IgD-negative memory B cell (primary cell): ENCODE measurements around the gene HERPUD2. TPM values are rescaled to one million over a fixed set of nuclear protein-coding genes. Genes with fewer than 3 reads are reported as not detected.
A peak's percentile ranks its signal among the peaks of the same experiment; 100 is the strongest.
"Not testable (repeated sequence)": the region's sequence is repeated elsewhere in the genome, so short reads cannot be mapped to it uniquely, and the experiment has no call there.

Source experiments
- H3K27ac Mint-ChIP-seq, 3 donors: one replicate each; pipeline ENCODE4 v1.8.0; 2020 to 2022; ENCODE audit warnings: mild to moderate bottlenecking in 3 of 3, mixed read lengths in 3 of 3, moderate library complexity in 1 of 3
- H3K27me3 Mint-ChIP-seq: one replicate; pipeline ENCODE4 v1.8.0; 2021; ENCODE audit warnings: mixed read lengths
- H3K36me3 Mint-ChIP-seq: one replicate; pipeline ENCODE4 v1.8.0; 2020; ENCODE audit warnings: mild to moderate bottlenecking, mixed read lengths
- H3K4me1 Mint-ChIP-seq, 3 donors: one replicate each; pipeline ENCODE4 v1.8.0; 2020 to 2022; ENCODE audit warnings: mixed read lengths in 3 of 3, mild to moderate bottlenecking in 1 of 3
- H3K4me3 Mint-ChIP-seq, 4 donors: one replicate each; pipeline ENCODE4 v1.8.0; 2020 to 2022; ENCODE audit warnings: mild to moderate bottlenecking in 4 of 4, mixed read lengths in 4 of 4, moderate library complexity in 3 of 4
- H3K9me3 Mint-ChIP-seq, 3 donors: one replicate each; pipeline ENCODE4 v1.8.0; 2020 to 2021; ENCODE audit warnings: mixed read lengths in 3 of 3, mild to moderate bottlenecking in 1 of 3
- polyA plus RNA-seq: library from polyadenylated mRNA; unstranded; fragments of 300-500 nt; fragmentation: Illumina TruSeq; gene quantifications from one replicate; pipeline ENCODE4 v1.2.3, GENCODE V29; 2021

HERPUD2 gene
- polyA plus RNA-seq, 1 donor from 2014 or later, result 58.6 TPM

DNA sequence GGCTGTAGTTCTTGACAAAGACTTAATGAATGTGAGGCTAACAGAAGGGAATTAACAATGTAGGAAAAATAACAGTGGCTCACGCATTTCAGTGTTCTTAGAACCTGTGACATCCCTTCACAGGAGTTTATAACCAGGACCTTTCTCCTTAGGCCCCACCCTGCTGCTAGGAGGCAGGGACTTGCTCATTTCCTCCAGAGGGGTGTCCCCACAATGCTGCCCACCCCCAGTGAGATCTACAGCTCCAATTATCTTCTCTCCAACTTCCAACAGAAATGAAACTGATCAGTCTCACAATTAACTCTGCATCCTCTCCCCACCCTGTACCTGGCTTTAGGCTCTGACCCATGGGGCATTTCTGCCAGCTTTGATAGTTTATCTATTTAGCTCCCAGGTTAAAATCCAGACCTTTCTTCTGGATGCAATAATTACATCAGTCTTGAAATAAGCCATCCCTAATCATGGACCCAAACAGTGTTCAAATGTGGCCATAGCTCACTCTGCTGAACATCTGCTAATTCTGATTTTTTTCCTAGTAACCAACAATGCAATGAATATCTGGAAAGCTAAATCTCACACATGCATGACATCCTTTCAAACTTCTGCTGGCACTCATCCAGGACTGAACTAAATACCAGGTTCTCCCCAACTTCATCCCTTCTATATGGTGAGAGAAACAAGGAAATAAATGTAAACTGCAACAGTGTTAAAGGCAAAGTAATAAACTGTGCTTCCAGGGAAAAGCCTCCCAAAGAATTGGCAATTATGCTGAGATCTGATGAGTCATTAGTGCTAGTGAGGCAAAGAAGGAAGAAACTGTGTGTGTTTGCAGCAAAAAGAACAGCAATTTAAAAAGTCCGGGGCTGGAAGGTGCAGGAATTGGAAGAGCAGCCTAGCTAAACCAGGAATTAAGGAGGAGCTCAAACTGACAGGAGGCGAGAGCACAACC is 64.6 kb downstream of the HERPUD2 start:
- H3K27me3 Mint-ChIP-seq, result no peaks in the 10 kb centered on the region
- H3K9me3 Mint-ChIP-seq, result no peaks in the 10 kb centered on the region
- H3K4me1 Mint-ChIP-seq, result no peaks in the 10 kb centered on the region
- peaks cover 2% of the 10 kb centered on the region for H3K36me3 Mint-ChIP-seq
- H3K4me3 Mint-ChIP-seq, result peak overlapping the region in 1 of 4 donors; percentile 36
- H3K27ac Mint-ChIP-seq, result peak overlapping the region in 1 of 3 donors; percentile 27

DNA sequence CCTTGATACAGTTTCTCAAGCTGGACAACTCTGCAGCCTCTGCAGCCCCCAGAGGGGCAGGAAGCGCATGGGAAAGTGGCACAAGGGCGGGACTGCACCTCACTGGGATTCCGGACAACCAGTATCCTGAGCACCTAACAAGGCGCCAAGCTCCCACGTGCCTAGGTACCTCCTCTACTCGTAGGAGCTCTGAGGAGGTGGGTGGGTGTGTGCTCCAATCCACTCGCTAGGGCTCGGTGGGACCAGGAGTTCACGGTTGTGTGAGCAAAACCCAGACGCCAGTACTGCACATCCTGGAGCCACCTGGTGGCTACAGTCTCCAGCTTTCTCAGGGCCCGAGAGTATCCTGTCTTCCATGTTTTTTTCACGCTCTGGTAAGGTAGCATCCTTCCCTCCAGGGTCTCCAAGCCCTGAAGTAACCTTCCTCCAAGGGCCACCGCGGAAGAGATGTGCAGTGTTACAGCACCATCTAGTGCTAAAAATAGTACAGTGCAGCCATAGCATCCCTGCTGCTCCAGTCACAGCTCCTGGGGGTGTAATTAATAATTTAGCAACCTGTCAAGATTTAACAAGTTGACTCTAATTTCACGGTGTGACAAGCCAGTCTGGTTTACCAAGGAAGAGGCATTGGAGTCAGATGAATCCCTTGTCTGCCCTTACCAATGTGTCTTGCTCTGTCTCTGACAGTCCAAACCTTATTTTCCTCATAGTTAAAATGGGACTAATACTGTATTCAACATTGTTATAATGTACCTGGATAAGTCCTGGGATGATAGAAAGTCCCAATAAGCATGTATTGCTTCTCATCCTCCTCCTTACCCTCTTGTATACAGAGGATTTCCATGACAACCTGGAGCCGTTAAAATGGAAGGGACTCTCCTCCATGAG is 70.4 kb downstream of the HERPUD2 start:
- H3K4me3 Mint-ChIP-seq, result no peak overlapping the region
- H3K36me3 Mint-ChIP-seq, result peaks cover 6% of the 10 kb centered on the region
- peak overlapping the region in 1 of 3 donors; percentile 12 for H3K27ac Mint-ChIP-seq
- no peaks in the 10 kb centered on the region for H3K27me3 Mint-ChIP-seq
- peaks cover 5 to 8% (median 7%) of the 10 kb centered on the region in 3 donors for H3K4me1 Mint-ChIP-seq
- no peaks in the 10 kb centered on the region for H3K9me3 Mint-ChIP-seq

DNA sequence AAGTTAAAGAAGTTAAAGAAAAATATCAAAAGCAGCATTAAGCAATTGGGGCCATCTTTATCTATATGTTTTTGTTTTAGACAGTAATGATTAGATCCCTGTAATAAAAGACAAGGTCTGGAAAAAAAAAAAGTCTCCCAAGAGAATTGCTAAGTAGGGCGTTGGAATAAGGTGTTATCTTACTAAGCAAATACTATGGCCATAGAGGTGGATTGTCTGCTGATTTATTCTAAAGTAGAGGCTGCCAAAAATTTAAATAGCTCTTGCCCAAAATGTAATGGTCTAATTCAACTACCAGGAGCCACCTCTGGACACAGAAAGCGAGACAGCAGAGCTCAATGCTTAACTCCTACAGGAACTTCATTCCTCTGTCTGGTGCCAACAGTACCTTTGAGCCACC is 71.6 kb downstream of the HERPUD2 start:
- Mint-ChIP-seq H3K27me3 (no peaks in the 10 kb centered on the region), H3K4me1 (peaks cover 5 to 8% (median 7%) of the 10 kb centered on the region in 3 donors), H3K36me3 (peaks cover 6% of the 10 kb centered on the region), H3K27ac (no peak overlapping the region), H3K4me3 (no peak overlapping the region), H3K9me3 (no peaks in the 10 kb centered on the region)

DNA sequence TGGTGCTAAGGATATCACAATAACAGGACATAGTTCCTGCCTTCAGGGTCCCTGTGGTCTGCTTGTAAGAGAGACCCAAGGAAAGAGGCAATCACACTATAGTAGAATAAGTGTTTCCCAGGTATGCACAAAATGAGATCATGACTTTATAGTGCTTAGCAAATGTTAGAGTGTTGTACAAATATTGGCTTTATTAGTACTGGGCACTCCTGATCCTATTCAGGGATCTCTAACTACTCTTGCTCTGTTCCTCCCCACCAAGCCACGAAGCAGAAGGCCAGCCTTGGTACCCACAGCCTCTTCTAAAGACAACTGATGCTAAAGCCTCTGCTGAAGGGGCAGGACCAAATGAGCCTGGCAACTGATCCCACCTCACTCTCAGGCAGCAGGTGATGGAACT is 75.1 kb downstream of the HERPUD2 start:
- no peaks in the 10 kb centered on the region for H3K9me3 Mint-ChIP-seq
- peaks cover 5 to 8% (median 7%) of the 10 kb centered on the region in 3 donors for H3K4me1 Mint-ChIP-seq
- no peak overlapping the region for H3K4me3 Mint-ChIP-seq
- peaks cover 3% of the 10 kb centered on the region for H3K36me3 Mint-ChIP-seq
- H3K27me3 Mint-ChIP-seq, result no peaks in the 10 kb centered on the region
- H3K27ac Mint-ChIP-seq, result peak overlapping the region in 1 of 3 donors; percentile 43

DNA sequence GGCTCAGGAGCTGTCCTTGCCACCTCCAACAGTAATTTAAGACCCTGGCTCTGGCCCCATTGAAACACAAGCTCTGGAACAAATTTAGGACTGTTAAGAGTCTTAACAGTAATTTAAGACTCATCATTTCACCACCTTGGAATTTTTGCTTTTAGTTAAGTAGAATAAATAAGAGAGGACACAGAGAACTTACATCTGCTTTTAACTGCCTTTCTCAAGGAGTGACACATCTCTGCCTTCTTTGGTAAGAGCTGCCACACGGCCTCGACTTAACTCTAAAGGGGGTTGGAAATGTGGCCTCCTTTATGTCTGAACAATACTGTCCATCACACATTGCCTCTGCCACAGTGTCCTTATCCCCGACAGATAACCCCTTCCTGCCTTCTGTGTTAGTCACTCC is 77.9 kb downstream of the HERPUD2 start:
- H3K27me3 Mint-ChIP-seq, result no peaks in the 10 kb centered on the region
- no peak overlapping the region for H3K4me3 Mint-ChIP-seq
- H3K36me3 Mint-ChIP-seq, result peaks cover 3% of the 10 kb centered on the region
- peaks cover 5 to 6% (median 6%) of the 10 kb centered on the region in 3 donors for H3K4me1 Mint-ChIP-seq
- H3K27ac Mint-ChIP-seq, result no peak overlapping the region
- H3K9me3 Mint-ChIP-seq, result no peaks in the 10 kb centered on the region

DNA sequence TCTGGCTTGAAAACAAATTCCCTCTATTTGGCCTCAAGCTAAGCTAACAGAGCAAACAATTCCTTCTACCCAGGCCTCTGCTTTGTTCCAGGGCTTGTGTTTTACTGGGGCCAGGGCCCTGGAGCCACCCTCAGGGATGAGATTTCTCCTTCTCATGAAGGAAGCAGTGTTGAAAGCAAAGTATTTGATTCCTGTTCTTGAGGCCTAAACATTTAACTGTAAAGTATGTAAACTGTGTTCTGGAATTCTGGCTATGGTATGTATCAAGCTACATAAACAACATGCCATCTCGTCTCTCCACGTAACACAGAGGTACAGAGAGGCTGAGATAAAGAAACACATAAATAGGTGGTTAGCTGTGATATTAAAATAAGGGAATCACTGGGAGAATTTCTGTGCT is 81.8 kb downstream of the HERPUD2 start:
- Mint-ChIP-seq H3K4me3 (no peak overlapping the region), H3K36me3 (peaks cover 2% of the 10 kb centered on the region), H3K4me1 (no peaks in the 10 kb centered on the region), H3K27me3 (no peaks in the 10 kb centered on the region), H3K27ac (no peak overlapping the region), H3K9me3 (no peaks in the 10 kb centered on the region)

DNA sequence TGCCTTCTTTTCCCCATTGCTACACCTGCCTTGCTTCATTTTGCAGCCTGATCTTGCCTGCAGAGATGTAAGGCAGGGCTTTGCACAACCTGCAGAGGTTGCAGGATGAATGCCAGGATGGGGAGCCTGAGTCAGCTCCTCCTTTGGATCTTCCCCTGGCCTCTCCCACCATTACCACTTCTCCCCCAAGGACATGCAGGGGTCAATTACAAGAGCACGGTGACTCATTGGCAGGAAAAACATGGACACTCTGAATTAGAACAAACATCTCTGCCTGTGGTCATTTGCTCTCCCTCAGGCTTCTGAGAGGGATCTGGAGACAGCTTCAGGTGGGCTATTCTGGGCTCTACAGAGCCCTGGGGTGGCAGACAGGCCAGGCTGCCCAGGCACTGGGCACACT is 89.2 kb downstream of the HERPUD2 start:
- Mint-ChIP-seq H3K4me3 (no peak overlapping the region), H3K4me1 (no peaks in the 10 kb centered on the region), H3K9me3 (no peaks in the 10 kb centered on the region), H3K27me3 (no peaks in the 10 kb centered on the region), H3K36me3 (peaks cover 9% of the 10 kb centered on the region), H3K27ac (no peak overlapping the region)

DNA sequence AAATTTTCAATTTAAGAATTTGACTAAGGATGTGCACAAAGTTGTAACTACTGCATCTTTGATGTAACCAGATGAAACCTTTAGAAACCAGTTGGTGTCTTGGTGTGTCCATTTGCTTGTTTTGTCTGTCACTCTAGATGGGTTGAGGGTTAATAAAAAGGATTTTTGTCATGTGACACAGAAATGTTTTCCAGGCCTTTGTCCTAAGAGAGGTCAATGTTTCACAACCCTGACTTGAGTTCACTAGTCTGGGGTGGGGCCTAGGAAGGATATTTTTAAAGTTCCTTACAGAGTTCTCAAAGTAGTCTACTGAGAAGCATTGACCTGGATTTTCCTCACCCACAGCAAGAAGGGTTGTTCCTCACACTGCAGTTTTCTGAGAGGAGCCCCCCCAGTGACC is 90.3 kb downstream of the HERPUD2 start:
- no peak overlapping the region for H3K4me3 Mint-ChIP-seq
- no peaks in the 10 kb centered on the region for H3K4me1 Mint-ChIP-seq
- peaks cover 7% of the 10 kb centered on the region for H3K36me3 Mint-ChIP-seq
- no peaks in the 10 kb centered on the region for H3K27me3 Mint-ChIP-seq
- H3K27ac Mint-ChIP-seq, result no peak overlapping the region
- H3K9me3 Mint-ChIP-seq, result no peaks in the 10 kb centered on the region

DNA sequence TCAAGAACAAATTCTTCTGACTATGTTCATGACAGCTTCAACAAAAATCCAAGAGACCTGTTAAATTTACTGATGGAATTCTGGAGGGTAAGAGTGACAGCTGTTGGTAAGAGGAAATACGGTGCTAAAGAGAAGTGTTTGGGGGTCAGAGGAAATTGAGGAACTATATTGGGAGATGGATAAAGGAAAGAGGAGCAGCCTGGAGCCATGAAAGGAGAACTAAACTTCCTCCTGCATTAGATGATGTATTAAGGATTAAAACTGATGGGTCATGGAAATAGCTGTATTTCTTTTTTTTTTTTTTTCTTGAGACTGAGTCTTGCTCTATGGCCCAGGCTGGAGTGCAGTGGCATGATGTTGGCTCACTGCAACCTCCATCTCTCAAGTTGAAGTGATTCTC is 95.3 kb downstream of the HERPUD2 start:
- no peaks in the 10 kb centered on the region for H3K4me1 Mint-ChIP-seq
- H3K4me3 Mint-ChIP-seq, result no peak overlapping the region
- peaks cover 7% of the 10 kb centered on the region for H3K36me3 Mint-ChIP-seq
- no peak overlapping the region for H3K27ac Mint-ChIP-seq
- no peaks in the 10 kb centered on the region for H3K9me3 Mint-ChIP-seq
- no peaks in the 10 kb centered on the region for H3K27me3 Mint-ChIP-seq

DNA sequence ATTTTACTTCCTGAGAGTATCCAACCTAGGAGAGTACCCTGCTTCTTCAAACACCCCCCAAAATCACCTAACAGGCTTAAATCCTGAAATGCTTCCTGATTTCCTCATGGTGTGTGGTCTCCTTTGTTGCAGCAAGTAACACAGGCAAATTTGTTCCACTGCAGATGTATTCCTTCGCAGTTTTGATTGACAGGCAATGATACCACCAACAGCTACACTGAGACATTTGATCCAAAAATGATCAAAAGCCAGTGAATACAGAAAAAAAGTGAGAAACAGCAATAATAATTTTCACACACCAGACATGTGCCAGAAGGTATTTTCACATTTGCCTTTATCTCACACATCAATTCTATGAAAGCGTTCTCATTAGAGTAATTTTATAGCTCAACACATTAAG is 95.9 kb downstream of the HERPUD2 start:
- no peak overlapping the region for H3K4me3 Mint-ChIP-seq
- no peaks in the 10 kb centered on the region for H3K27me3 Mint-ChIP-seq
- H3K36me3 Mint-ChIP-seq, result peaks cover 7% of the 10 kb centered on the region
- H3K27ac Mint-ChIP-seq, result no peak overlapping the region
- H3K9me3 Mint-ChIP-seq, result no peaks in the 10 kb centered on the region
- no peaks in the 10 kb centered on the region for H3K4me1 Mint-ChIP-seq

DNA sequence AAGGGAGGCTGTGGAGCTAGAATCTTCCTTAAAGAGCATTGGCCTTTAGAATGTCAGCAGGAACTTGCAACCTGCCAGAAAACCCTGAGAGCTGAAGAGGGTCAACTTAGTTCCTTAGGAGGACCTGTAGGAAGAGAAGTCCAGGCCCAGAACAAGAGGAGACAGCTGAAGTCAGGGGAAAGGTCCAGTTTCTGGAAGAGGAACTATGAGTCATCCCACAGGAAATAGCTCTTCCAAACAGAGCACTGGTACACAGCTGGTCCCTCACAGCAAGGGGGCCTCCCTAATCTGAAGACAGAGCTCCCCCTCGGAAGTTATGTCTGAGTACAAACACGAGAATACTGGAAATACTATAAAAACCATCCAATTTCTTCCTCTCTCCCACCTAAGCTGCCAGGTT is 98.9 kb downstream of the HERPUD2 start:
- Mint-ChIP-seq H3K4me1 (no peaks in the 10 kb centered on the region), H3K27me3 (no peaks in the 10 kb centered on the region), H3K36me3 (no peaks in the 10 kb centered on the region), H3K4me3 (no peak overlapping the region), H3K9me3 (no peaks in the 10 kb centered on the region), H3K27ac (no peak overlapping the region)

DNA sequence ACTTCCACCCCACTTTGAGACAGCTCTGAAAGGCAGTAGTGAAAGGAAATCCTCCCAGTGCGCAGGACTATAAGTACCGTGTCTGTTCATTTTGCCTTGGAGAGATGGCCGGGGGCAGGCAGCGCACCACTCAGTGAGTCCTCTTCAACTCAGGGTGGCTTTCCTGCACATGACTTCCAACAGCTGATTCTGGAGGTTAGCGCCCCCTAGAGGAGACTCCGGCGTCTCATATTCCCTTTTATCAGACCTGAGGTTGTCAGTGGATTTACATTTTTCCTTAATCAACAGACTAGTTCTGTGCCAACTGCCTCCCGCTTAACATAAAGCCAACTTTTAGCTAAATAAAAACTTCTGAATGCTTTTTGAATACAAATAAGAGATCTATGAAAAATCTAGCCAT is 101.0 kb downstream of the HERPUD2 start:
- H3K4me3 Mint-ChIP-seq, result no peak overlapping the region
- no peaks in the 10 kb centered on the region for H3K9me3 Mint-ChIP-seq
- no peaks in the 10 kb centered on the region for H3K4me1 Mint-ChIP-seq
- no peaks in the 10 kb centered on the region for H3K36me3 Mint-ChIP-seq
- H3K27ac Mint-ChIP-seq, result no peak overlapping the region
- no peaks in the 10 kb centered on the region for H3K27me3 Mint-ChIP-seq

DNA sequence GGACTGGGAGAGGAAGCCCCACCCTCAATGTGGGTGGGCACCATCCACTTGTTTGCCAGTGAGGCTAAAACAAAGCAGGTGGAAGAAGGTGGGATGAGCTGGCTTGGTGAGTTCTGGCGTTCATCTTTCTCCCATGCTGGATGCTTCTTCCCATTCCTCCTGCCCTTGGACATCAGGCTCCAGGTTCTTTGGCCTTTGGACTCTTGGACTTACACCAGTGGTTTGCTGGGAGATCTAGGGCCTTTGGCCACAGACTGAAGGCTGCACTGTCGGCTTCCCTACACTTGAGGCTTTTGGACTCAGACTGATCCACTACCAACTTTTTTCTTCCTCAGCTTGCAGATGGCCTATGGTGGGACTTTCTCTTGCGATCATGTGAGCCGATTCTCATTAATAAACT is 106.3 kb downstream of the HERPUD2 start:
- no peaks in the 10 kb centered on the region for H3K4me1 Mint-ChIP-seq
- H3K9me3 Mint-ChIP-seq, result no peaks in the 10 kb centered on the region

DNA sequence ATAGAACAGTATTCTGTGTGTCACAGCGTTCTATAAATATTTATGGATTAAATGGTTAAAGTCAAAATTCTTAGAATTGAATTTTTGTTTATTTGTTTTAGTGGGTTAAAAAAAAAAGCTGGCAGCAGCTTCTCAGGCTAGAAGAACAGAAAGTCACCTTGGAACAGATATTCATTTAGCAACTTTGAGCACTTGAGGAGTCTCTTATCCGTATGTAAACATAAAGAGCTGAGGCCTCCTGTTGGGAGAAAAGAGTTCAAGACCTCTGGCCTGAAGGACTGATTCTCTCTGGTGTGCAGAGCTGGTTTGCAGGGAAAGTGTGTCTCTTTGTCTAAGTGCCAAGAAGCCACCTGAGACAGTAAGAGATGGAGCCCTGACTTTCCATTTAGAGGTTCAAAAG is 109.9 kb downstream of the HERPUD2 start:
- Mint-ChIP-seq H3K4me3 (no peak overlapping the region), H3K27me3 (no peaks in the 10 kb centered on the region), H3K27ac (no peak overlapping the region), H3K4me1 (no peaks in the 10 kb centered on the region), H3K9me3 (peaks cover 0 to 1% (median 0%) of the 10 kb centered on the region in 3 donors), H3K36me3 (peaks cover 1% of the 10 kb centered on the region)

More for the DNA sequence above, 106.3 kb downstream of the HERPUD2 start:
- Mint-ChIP-seq H3K27ac (no peak overlapping the region), H3K36me3 (peaks cover 1% of the 10 kb centered on the region), H3K27me3 (no peaks in the 10 kb centered on the region), H3K4me3 (no peak overlapping the region)

DNA sequence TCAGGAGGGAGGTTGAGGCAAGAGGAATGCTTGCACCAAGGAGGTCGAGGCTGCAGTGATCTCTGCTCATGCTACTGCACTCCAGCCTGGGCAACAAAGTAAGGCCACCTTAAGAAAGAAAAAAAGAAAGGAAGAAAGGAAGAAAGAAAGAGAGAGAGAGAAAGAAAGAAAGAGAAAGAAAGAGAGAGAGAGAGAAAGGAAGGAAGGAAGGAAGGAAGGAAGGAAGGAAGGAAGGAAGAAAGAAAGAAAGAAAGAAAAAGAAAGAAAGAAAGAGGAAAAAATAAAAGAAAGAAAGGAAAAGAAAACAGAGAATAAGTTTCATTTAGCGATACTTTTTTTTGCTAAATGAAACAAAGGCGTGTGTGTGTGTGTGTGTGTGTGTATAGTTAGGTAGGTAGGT is 110.4 kb downstream of the HERPUD2 start:
- not testable (repeated sequence) for H3K4me1 Mint-ChIP-seq, H3K36me3 Mint-ChIP-seq, H3K9me3 Mint-ChIP-seq, H3K27ac Mint-ChIP-seq, H3K4me3 Mint-ChIP-seq, H3K27me3 Mint-ChIP-seq
